ENCODE measurements around the gene MGMT. TPM values are rescaled to one million over a fixed set of nuclear protein-coding genes. Genes with fewer than 3 reads are reported as not detected.

The MGMT gene
- polyA plus RNA-seq, 1 of the 3 experiments (the other 2 are of a cell fraction), result 10.8 TPM

DNA sequence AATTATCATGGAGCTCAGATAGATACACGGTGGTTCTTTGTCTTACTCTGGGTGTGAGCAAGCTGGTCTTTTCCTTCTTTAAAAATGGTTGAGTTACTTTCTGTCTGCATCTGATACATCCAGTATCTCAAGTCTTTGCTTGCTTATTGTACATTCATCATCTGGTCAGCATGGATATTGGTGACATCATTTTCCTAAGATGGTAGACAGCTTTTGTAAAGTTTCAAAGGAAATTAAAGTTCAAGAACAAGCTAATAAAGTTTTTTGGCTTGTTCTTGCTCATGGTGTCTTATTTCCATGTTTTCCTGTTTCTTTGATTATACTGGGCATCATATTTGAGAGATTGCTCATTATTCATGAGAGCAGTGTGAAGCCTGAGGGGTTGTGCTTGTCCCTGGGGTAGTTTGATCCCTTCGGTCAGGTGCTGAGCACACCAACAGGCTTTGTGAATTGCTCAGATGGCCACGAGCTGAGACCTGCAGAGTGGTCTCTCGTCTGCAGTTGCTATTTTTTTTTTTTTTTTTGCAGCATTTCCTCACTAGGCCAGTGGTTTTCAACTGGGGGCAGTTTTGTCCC is 38.5 kb downstream of the MGMT start (continued):
- TF ChIP-seq, protein P1, sequence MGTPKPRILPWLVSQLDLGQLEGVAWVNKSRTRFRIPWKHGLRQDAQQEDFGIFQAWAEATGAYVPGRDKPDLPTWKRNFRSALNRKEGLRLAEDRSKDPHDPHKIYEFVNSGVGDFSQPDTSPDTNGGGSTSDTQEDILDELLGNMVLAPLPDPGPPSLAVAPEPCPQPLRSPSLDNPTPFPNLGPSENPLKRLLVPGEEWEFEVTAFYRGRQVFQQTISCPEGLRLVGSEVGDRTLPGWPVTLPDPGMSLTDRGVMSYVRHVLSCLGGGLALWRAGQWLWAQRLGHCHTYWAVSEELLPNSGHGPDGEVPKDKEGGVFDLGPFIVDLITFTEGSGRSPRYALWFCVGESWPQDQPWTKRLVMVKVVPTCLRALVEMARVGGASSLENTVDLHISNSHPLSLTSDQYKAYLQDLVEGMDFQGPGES (IDR thresholded peaks at IDR 0.05; ENCODE audit: low read depth, low read length), result no peak
- TF ChIP-seq POLR2AphosphoS5 (IDR thresholded peaks at IDR 0.05; ENCODE audit: low read depth, low read length) (no peak), NFIC (IDR thresholded peaks at IDR 0.05; ENCODE audit: borderline replicate concordance) (no peak), MEF2A (IDR thresholded peaks at IDR 0.05; ENCODE audit: borderline replicate concordance, low read depth) (no peak), RXRA (IDR thresholded peaks at IDR 0.05; ENCODE audit: borderline replicate concordance, low read depth) (no peak), RFX5 (IDR thresholded peaks at IDR 0.05; ENCODE audit: low read length) (no peak), RCOR1 (IDR thresholded peaks at IDR 0.05; ENCODE audit: low read length) (no peak)
- TF ChIP-seq, protein P2, sequence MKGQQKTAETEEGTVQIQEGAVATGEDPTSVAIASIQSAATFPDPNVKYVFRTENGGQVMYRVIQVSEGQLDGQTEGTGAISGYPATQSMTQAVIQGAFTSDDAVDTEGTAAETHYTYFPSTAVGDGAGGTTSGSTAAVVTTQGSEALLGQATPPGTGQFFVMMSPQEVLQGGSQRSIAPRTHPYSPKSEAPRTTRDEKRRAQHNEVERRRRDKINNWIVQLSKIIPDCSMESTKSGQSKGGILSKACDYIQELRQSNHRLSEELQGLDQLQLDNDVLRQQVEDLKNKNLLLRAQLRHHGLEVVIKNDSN (IDR thresholded peaks at IDR 0.05; ENCODE audit: borderline replicate concordance, low read depth), result no peak
- TF ChIP-seq, protein P3, sequence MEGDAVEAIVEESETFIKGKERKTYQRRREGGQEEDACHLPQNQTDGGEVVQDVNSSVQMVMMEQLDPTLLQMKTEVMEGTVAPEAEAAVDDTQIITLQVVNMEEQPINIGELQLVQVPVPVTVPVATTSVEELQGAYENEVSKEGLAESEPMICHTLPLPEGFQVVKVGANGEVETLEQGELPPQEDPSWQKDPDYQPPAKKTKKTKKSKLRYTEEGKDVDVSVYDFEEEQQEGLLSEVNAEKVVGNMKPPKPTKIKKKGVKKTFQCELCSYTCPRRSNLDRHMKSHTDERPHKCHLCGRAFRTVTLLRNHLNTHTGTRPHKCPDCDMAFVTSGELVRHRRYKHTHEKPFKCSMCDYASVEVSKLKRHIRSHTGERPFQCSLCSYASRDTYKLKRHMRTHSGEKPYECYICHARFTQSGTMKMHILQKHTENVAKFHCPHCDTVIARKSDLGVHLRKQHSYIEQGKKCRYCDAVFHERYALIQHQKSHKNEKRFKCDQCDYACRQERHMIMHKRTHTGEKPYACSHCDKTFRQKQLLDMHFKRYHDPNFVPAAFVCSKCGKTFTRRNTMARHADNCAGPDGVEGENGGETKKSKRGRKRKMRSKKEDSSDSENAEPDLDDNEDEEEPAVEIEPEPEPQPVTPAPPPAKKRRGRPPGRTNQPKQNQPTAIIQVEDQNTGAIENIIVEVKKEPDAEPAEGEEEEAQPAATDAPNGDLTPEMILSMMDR (IDR thresholded peaks at IDR 0.05), result no peak

DNA sequence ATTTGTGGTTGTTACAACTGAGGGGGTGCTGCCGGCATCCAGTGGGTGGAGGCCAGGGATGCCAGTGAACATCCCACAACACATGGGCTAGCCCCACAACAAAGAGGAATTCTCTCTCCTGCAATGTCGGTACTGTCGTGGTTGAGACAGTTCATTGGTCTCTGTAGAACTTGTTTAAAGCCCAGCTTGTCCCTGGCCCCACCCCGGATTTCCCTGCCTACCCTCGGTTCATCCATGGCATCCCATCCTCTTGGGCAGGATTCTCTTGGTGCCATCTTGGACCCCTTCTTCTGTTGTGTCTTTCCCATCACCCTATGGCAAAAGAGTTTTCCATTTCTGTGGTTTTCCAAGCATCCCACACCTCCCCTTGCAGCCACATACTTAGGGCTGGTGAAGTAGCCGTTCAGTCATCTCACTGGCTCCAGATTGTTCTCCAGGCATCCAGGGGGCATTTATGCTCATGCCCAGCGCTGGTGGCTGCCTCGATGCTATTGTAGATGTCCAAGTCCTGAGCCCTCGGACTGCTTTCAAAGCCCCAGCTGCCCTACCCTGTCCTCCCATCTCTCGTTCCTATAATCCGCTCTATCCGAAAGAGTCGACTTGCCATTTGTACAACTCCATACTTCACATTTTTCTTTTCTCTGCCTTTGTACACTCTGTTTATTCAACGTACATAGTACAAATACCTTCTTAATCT is 39.2 kb downstream of the MGMT start:
- no peak overlapping the region for H3K4me2 ChIP-seq
- ChIA-PET POLR2A (no interaction called here), CTCF (no interaction called here)
- no peaks in the 10 kb centered on the region for H3F3A ChIP-seq (replicated peaks; ENCODE audit: insufficient read depth)
- H4K20me1 ChIP-seq (ENCODE audit: insufficient read depth), result no peaks in the 10 kb centered on the region
- 0 out of 2 replicates have a peak, but pooled peaks cover 3% of the 10 kb centered on the region for H3K9me3 ChIP-seq
- no peaks in the 10 kb centered on the region for H3K79me2 ChIP-seq (ENCODE audit: insufficient read depth)
- no peaks in the 10 kb centered on the region for H3K36me3 ChIP-seq (replicated peaks in 1 of 2; ENCODE audit: control insufficient read depth in 1 of 2, insufficient read depth in 2 of 2, low read length in 1 of 2)
- DNase-seq, result no peak
- no peak overlapping the region for H3K4me3 ChIP-seq (ENCODE audit: low read depth in 2 of 2, low read length in 1 of 2)
- no peak overlapping the region for H2AFZ ChIP-seq (ENCODE audit: low read depth)
- H3K4me1 ChIP-seq (ENCODE audit: control insufficient read depth in 1 of 2, insufficient read depth in 2 of 2, low read depth in 1 of 2, low read length in 1 of 2), result peaks cover 0 to 10% of the 10 kb centered on the region in 2 experiments; a peak in 1 of 4 replicates
- no peak overlapping the region for H3K27ac ChIP-seq (ENCODE audit: low read depth in 2 of 2, low read length in 1 of 2)
- WGBS (ENCODE audit: low lambda C conversion rate), result 51% methylated on average over 14 of the region's 14 CpGs
- no peaks in the 10 kb centered on the region for H3K9me2 ChIP-seq
- H3K27me3 ChIP-seq (ENCODE audit: insufficient read depth), result no peaks in the 10 kb centered on the region
- no peak for TF ChIP-seq TAF1 (IDR thresholded peaks at IDR 0.05; ENCODE audit: borderline replicate concordance, low read depth, low read length)
- no peak overlapping the region for H3K9ac ChIP-seq

All from SK-N-SH (cell line).